Stimulated activated CD4-positive, alpha-beta T cell treated with anti-CD3 and anti-CD28 coated beads, Interleukin-4, amount 100 ng/mL, for 48 hours (primary cell): ENCODE data around the gene PAPPA.

Experiments used
- DNase-seq, 2 donors: peaks; one replicate each; pipeline ENCODE4 v3.0.0-alpha.2; 2020; ENCODE audit warnings: low read depth in 2 of 2

PAPPA gene

DNA sequence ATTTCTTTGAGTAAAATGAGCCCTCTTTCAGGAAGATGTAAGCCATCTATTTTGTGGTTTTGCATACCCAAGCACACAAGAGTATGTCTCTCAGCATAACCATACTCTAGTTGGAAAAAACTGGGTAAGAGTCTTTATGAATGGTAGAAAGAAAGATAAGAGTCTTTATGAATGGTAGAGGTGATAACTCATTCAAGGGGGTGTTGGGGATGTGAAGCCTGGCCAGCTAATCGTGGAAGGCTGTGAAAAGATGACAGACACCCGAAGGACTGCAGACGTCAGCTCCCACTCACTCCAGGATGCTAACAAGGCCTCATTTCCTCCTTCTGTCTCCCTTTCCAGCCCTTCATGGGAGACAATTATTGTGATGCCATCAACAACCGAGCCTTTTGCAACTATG, 228.5 kb downstream of the PAPPA start:
- no peak for DNase-seq

DNA sequence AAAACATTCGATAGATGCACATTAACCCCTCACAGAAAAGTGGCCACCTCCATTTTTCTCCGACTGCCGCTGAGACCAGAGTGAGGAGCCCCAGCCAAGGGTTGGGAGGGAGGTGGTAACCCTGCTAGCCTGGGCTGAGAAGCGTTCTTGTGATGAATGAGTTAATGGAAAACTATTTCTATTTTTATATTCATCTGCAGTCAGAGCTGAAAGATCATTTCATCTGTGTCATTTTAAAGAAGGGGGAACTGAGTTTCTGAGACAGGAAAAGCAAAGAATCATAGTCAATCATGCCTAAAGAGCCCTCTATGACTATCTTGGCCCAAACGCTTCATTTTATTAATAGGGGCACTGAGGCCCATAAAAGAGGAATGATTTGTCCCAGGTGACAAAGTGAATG, 229.5 kb downstream of the PAPPA start:
- DNase-seq, result no peak

GRCh38 chr9:116383936-116384335, 230.3 kb downstream of the PAPPA start:
- no peak for DNase-seq

DNA sequence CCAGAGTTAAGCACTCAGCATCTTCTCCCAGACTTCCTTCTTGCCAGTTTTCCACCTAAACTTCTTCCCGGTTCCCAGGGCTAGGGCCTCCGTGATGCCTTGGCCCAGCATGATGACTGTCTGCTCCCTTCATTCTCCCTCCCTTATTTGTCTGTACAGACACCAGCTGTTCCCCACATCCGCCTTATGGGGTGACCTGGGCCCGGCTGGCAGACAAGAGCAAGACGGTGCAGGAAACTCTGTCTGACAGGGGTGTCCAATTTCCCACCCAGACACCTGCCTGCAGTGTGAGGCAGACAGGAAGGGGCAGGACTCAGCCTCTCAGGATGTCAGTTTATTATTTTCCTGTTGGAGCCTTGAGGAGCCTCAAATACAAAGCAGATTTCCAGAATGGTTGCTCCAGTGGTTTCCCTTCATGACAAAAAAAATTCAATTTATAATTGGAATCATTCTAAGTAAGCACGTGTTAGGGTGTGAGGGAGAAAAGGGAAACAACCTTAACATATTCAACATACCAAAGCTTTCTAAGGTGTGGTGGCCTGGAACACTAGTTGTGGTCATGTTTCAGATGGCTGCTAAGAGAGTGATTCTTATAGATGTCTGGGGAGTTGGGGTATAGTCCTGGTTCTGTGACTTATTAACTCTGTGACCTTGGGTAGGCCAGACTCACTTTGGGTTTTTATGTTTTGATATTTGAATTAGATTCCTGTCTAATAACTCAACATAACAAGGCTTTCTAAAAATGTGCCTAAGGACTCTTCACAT, 234.5 kb downstream of the PAPPA start:
- DNase-seq, result no peak

DNA sequence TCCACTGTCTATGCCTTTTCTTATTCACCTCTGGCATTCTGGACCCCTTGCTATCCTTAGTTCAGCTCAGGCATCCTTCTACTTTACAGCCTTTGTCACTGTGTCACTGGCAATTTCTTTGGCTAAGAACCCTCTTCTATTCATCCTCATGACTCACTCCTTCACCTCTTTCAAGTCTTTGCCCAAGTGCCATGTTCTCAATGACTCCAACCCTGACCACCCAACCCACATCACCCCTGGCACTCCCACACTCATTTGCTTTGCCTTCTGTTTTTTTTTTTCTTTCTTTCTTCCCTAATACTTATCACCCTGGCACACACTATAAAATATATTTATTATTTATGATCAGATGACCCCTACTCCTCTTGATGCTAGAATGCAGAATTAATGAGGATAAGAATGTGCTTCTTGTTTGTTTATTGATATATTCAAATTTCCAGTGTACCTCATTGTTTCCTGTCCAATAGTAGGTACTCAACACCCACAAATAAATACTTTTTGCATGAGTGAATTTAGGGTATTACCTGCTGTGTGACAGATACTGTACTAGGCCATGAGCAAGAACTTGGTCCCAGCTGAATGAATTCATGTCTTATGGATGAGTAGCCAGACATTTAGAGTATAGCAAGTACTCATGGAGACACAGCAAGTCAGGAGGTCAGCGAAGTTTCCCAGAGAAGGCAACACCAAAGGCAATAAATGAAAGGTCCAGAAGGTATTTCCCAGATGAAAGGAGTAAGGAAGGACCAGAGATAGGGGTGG, 236.1 kb downstream of the PAPPA start:
- DNase-seq, result no peak

GRCh38 chr9:116390303-116391228, 237.0 kb downstream of the PAPPA start:
- DNase-seq, result no peak

DNA sequence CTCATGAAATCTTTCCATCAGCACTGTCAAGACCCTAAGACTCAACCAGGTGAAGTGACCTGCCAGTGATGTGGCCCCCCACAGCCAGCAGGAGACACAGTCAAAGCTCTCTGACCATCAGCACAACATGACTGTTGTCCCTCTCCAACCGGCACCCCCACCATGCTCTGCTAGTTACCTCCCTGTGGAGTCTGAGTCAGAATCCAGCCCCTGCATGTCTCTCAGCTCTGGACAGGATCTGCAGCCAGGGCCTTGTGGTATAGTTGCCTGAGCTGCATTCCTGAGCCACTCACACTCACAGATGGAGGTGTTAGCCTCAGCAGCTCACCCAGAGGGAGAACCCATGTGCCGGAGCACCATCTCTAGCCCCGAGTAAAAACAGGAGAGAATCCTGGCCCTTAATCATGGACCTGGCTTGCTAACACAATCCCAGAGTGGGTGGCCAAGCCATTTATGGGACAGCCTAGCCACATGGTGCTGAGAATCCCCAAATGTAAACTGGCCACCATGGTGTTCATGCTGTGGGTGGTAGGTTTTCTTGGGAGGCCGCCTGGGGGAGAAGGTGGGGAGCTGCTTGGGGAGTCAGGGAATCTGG, 237.8 kb downstream of the PAPPA start:
- DNase-seq, result no peak

DNA sequence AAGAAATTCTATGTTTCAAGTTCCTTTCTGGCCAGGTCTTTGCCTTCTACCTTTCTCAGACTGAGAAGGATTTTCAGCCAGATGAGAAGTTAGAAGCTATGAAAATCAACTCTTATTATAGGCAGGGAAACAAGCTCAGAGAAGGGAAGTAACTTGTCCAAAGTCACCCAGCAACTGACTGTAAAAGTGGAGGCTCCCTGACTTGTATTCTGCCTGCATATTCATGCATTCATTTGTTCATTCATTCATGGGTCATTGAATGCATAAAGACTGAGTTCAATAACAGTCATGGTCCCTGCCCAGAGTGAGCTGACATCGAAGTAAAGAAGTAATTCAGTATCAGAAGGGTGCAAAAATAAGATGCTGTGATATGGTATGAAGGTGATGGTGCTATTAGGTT, 239.6 kb downstream of the PAPPA start:
- DNase-seq, result no peak

DNA sequence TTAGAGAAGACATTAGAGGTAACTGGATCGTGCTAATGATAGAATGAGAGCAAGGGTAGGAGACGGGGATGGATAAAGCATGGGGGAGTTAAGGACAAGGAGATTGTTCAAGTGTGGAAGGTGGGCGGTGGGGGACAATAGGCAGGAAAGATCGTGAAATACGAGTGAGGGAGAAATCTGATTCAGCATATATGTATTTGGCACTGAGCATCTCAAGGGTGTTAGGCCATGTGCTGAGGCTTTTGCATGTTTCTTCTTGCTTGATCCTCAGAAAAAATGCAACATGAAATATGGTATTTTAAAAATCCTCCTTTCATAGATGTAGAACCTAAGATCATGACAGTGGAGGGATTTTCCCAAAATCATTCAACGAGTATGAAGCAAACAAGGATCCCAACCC, 240.5 kb downstream of the PAPPA start:
- no peak for DNase-seq

- DNase-seq, result no peak
Observed at GRCh38 chr9:116394894-116395698, 241.5 kb downstream of the PAPPA start.

DNA sequence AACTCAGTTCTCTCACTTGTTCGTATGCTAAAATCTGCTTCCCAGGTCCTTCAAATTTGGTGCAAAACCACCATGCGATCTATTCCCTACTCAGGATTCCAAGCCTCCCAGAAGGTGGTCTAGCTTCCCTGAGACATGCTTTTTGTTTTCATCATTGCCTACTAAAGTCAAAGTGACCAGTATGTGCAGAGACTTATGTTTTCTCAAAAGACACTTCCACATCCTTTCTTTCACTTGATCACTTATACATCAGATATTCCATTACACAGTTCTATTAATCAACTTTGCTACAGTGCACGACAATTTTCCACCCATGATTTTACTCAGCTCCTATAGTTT, 242.1 kb downstream of the PAPPA start:
- DNase-seq, result no peak

- DNase-seq, result no peak
Observed at GRCh38 chr9:116403171-116403570, 249.6 kb downstream of the PAPPA start.

DNA sequence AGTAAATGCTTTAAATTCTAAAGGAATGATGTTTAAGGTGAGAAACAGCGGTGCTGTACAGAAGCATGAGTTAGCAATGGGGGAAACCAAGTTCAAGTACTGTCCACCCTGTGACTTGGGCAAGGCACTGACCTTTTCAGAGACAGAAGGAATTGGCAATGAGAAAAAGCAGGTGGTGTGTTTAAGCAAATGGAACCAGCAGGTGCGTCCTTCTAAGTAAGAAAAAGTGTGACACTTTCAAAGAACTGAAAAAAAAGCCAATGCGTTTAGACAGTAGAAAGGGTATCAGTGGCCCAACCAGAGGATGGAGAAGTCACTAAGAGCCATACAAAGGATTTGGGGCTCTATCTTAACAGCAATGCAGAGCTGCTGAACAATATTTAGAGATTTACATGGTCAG, 250.6 kb downstream of the PAPPA start:
- no peak for DNase-seq

DNA sequence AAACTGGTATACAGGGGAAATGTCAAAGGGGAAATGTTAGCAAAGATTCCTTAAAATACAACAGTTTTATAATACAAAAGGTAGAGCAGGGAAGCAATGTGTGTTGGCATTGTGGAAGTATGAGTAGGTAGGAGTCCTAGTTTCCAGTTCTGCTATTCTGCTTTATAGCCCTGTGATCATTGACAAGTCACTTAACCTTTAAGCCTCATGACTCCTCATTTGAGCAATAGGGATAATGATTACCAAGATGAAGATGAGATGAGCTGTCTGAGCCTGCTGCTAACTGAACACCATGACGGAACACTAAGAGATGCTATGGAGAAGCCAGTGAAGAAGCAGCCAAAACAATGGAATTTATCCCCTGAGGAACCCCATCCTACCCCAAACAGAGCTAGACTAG, 251.7 kb downstream of the PAPPA start:
- no peak for DNase-seq

DNA sequence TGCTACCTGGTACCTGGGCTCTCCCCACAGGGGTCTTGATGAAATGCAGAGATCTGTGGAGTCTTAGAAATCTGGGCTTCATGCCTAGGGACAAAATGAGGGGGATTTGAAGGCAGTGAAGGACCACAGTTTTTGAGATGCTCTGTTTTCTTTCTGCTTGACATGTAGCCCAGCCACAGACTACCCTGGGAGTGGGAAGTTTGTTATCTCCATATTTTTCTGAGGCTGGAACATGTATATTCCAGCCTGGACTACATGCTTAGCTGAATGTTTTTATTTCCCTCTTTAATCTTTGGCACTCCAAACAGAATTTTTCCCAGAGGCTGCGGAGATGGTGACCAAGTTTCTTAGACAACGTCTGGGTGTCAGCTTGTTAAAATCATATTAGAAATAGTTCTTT, 252.9 kb downstream of the PAPPA start:
- no peak for DNase-seq

DNA sequence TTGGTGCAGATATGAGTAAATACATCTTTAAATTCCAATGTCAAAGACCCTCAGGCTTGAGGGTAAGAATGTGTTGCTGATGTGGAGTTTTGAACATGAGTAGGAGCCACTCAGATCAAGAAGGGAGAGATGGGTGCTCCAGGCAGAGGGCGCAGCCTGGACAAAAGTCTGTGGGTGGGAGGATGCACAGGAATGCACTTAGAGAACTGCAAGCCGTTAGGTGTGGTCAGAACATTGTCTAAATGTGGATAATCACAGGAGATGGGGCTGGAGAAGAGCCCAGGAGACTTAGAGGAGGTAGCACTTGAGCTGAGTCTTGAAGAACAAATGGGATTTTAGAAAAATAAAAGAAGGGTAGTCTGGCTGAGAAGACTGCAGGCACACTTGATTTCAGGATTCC, 255.5 kb downstream of the PAPPA start:
- DNase-seq, result no peak

GRCh38 chr9:116409638-116410037, 256.0 kb downstream of the PAPPA start:
- no peak for DNase-seq

DNA sequence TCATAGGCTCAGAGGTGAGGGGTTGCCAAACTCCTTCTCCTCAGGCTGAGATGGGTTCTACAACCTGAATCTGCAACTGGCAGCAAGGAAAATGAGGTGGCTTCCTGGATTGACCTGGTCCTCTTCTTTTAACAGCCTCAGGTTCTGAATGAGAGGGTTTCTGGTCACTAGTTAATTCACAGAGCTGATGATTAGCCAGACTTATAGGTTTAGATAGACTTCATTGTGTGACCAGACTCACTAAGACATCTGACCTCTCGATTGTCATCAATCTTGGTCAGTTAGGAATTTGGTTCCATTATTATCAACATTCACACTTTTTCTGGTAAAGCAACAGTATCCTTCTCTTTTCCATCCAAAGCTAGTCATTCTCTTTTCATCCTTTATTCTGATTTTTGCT, 257.9 kb downstream of the PAPPA start:
- DNase-seq, result no peak

- DNase-seq, result no peak
Observed at GRCh38 chr9:116414374-116414773, 260.8 kb downstream of the PAPPA start.

DNA sequence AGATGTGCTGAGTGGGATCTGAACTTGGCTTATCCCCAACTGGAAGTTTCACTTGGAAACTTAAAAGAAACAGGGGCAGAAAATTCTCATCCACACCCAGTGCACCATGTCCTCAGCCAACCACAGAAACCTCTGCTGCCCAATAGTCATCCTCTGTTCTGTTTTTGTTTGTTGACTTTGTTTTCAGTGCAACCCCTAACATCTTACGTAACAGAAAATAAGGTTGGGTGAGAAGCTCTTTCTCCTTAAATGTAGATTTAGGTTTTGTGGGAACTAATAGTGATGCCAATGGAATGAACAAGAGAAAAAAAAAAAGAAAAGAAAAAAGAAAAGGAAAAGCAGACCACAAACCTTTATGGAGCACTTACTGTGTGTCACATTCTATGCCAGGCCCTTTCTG, 262.8 kb downstream of the PAPPA start:
- no peak for DNase-seq

DNA sequence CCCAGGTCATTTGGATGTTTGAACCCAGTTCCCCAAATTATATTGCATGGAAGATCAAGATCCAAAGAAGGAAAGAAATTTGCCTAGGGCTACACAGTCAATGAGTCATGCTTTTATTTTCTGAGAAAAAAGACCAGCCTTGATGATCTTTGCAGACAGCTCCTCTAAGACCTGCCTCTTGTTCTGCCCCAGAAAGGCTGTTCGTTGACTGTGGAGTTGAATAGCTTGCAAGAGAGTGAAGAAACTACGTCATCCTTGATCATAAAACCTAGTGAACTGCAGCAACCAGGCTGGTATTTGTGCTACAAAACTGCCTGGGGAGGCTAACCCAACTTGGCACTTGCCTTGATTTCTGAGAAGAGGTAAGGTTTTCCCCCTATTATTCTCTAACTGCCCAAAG, 263.9 kb downstream of the PAPPA start:
- no peak for DNase-seq
